Measurements from ENCODE around the gene FIGNL1.
A peak's percentile ranks its signal among the peaks of the same experiment; 100 is the strongest.

The FIGNL1 gene
- total RNA-seq = 18.1 to 28.1 reads per million in 2 donors

- peak; percentile 45 to 95 (median 73) for DNase-seq
Measured at GRCh38 chr7:50449881-50450589, at the start of gene FIGNL1. TSS of gene FIGNL1 (minus strand) at chr7:50450350. CDS start at chr7:50447287, 3,063 bp downstream.

- no peak for DNase-seq
Measured at GRCh38 chr7:50499092-50499491, 48.9 kb upstream of the FIGNL1 start.

GRCh38 chr7:50497968-50498367 is 47.8 kb upstream of the FIGNL1 start:
- no peak for DNase-seq

- peak in 1 of 5 experiments; percentile 9 for DNase-seq
Measured at GRCh38 chr7:50497068-50497642, 47.0 kb upstream of the FIGNL1 start.

- DNase-seq = no peak
Measured at GRCh38 chr7:50496569-50496968, 46.4 kb upstream of the FIGNL1 start.

GRCh38 chr7:50495746-50496145 is 45.6 kb upstream of the FIGNL1 start:
- DNase-seq = no peak

- DNase-seq = no peak
Measured at GRCh38 chr7:50492770-50493519, 42.8 kb upstream of the FIGNL1 start.

GRCh38 chr7:50491943-50492342 is 41.8 kb upstream of the FIGNL1 start:
- no peak for DNase-seq

- DNase-seq = no peak
Measured at GRCh38 chr7:50491209-50491608, 41.1 kb upstream of the FIGNL1 start.

- DNase-seq = no peak
Measured at GRCh38 chr7:50488379-50488778, 38.2 kb upstream of the FIGNL1 start.

- no peak for DNase-seq
Measured at GRCh38 chr7:50486512-50486911, 36.4 kb upstream of the FIGNL1 start.

- no peak for DNase-seq
Measured at GRCh38 chr7:50481867-50482266, 31.7 kb upstream of the FIGNL1 start.

GRCh38 chr7:50480797-50481196 is 30.6 kb upstream of the FIGNL1 start:
- no peak for DNase-seq

- DNase-seq = no peak
Measured at GRCh38 chr7:50479743-50480517, 29.8 kb upstream of the FIGNL1 start.

- no peak for DNase-seq
Measured at GRCh38 chr7:50477640-50478039, 27.5 kb upstream of the FIGNL1 start.

- no peak for DNase-seq
Measured at GRCh38 chr7:50476953-50477625, 26.9 kb upstream of the FIGNL1 start.

- peak in 1 of 5 experiments; percentile 66 for DNase-seq
Measured at GRCh38 chr7:50475340-50475739, 25.2 kb upstream of the FIGNL1 start.

- DNase-seq = peak in 1 of 5 experiments; percentile 12
Measured at GRCh38 chr7:50474382-50475160, 24.4 kb upstream of the FIGNL1 start.

GRCh38 chr7:50473531-50473930 is 23.4 kb upstream of the FIGNL1 start:
- no peak for DNase-seq

- DNase-seq = no peak
Measured at GRCh38 chr7:50472427-50472826, 22.3 kb upstream of the FIGNL1 start.

GRCh38 chr7:50471970-50472369 is 21.8 kb upstream of the FIGNL1 start:
- no peak for DNase-seq
